Stimulated activated naive CD8-positive, alpha-beta T cell treated with anti-CD3 and anti-CD28 coated beads, Interleukin-15, Interleukin-2, amounts not matched to agents 100 ng/mL and 50 ng/mL, for 24 hours (primary cell): ENCODE results near the gene UQCRHL.
A peak's percentile ranks its signal among the peaks of the same experiment; 100 is the strongest.
"Not testable (repeated sequence)": the region's sequence is repeated elsewhere in the genome, so short reads cannot be mapped to it uniquely, and the experiment has no call there.

ENCODE experiments used
- H3K27ac Mint-ChIP-seq: one replicate; pipeline ENCODE4 v1.8.0; 2021; ENCODE audit warnings: mild to moderate bottlenecking, mixed read lengths
- H3K27me3 Mint-ChIP-seq: one replicate; pipeline ENCODE4 v1.8.0; 2021; ENCODE audit warnings: mixed read lengths
- H3K36me3 Mint-ChIP-seq: one replicate; pipeline ENCODE4 v1.8.0; 2021; ENCODE audit warnings: low read depth, mixed read lengths
- H3K4me1 Mint-ChIP-seq: one replicate; pipeline ENCODE4 v1.8.0; 2021; ENCODE audit warnings: low read depth, mixed read lengths
- H3K4me3 Mint-ChIP-seq: one replicate; pipeline ENCODE4 v1.8.0; 2021; ENCODE audit warnings: mild to moderate bottlenecking, mixed read lengths
- H3K9me3 Mint-ChIP-seq: one replicate; pipeline ENCODE4 v1.8.0; 2021; ENCODE audit warnings: mixed read lengths

UQCRHL gene

GRCh38 chr1:15843826-15844572, 36.5 kb upstream of the UQCRHL start:
- Mint-ChIP-seq H3K4me1 (peaks cover 28% of the 10 kb centered on the region), H3K4me3 (peak overlapping the region; percentile 55), H3K27ac (no peak overlapping the region), H3K9me3 (no peaks in the 10 kb centered on the region), H3K27me3 (no peaks in the 10 kb centered on the region), H3K36me3 (peaks cover 5% of the 10 kb centered on the region)

GRCh38 chr1:15838721-15839120, 31.3 kb upstream of the UQCRHL start:
- H3K4me1 Mint-ChIP-seq = peaks cover 29% of the 10 kb centered on the region
- no peak overlapping the region for H3K4me3 Mint-ChIP-seq
- H3K36me3 Mint-ChIP-seq = no peaks in the 10 kb centered on the region
- H3K27me3 Mint-ChIP-seq = no peaks in the 10 kb centered on the region
- H3K27ac Mint-ChIP-seq = no peak overlapping the region
- H3K9me3 Mint-ChIP-seq = no peaks in the 10 kb centered on the region

- no peaks in the 10 kb centered on the region for H3K9me3 Mint-ChIP-seq
- peaks cover 34% of the 10 kb centered on the region for H3K4me1 Mint-ChIP-seq
- H3K4me3 Mint-ChIP-seq = peak overlapping the region; percentile 71
- no peaks in the 10 kb centered on the region for H3K36me3 Mint-ChIP-seq
- H3K27ac Mint-ChIP-seq = no peak overlapping the region
- no peaks in the 10 kb centered on the region for H3K27me3 Mint-ChIP-seq
These were observed 30.5 kb upstream of the UQCRHL start for GRCh38 chr1:15837931-15838330.

- Mint-ChIP-seq H3K27me3 (no peaks in the 10 kb centered on the region), H3K36me3 (peaks cover under 1% of the 10 kb centered on the region), H3K4me3 (peak overlapping the region; percentile 91), H3K27ac (peak overlapping the region; percentile 98), H3K4me1 (peaks cover 40% of the 10 kb centered on the region), H3K9me3 (no peaks in the 10 kb centered on the region)
These were observed 29.6 kb upstream of the UQCRHL start for GRCh38 chr1:15836772-15837669.

GRCh38 chr1:15836511-15836771, 29.0 kb upstream of the UQCRHL start:
- not testable (repeated sequence) for H3K36me3 Mint-ChIP-seq
- H3K4me1 Mint-ChIP-seq = peaks cover 45% of the 10 kb centered on the region

GRCh38 chr1:15835741-15836510, 28.5 kb upstream of the UQCRHL start:
- Mint-ChIP-seq H3K36me3 (peaks cover 5% of the 10 kb centered on the region), H3K27me3 (no peaks in the 10 kb centered on the region), H3K9me3 (no peaks in the 10 kb centered on the region), H3K27ac (peak overlapping the region; percentile 98), H3K4me1 (peaks cover 46% of the 10 kb centered on the region), H3K4me3 (peak overlapping the region; percentile 91)

More at GRCh38 chr1:15836511-15836771, 29.0 kb upstream of the UQCRHL start:
- Mint-ChIP-seq H3K27ac (peak overlapping the region; percentile 98), H3K4me3 (peak overlapping the region; percentile 91)
- not testable (repeated sequence) for H3K27me3 Mint-ChIP-seq, H3K9me3 Mint-ChIP-seq

GRCh38 chr1:15835205-15835740, 27.8 kb upstream of the UQCRHL start:
- no peaks in the 10 kb centered on the region for H3K9me3 Mint-ChIP-seq
- H3K27me3 Mint-ChIP-seq = no peaks in the 10 kb centered on the region
- peaks cover 5% of the 10 kb centered on the region for H3K36me3 Mint-ChIP-seq
- peak overlapping the region; percentile 98 for H3K27ac Mint-ChIP-seq
- H3K4me1 Mint-ChIP-seq = peaks cover 53% of the 10 kb centered on the region
- peak overlapping the region; percentile 91 for H3K4me3 Mint-ChIP-seq

- peak overlapping the region; percentile 98 for H3K27ac Mint-ChIP-seq
- no peaks in the 10 kb centered on the region for H3K27me3 Mint-ChIP-seq
- peak overlapping the region; percentile 91 for H3K4me3 Mint-ChIP-seq
- peaks cover 5% of the 10 kb centered on the region for H3K36me3 Mint-ChIP-seq
- H3K4me1 Mint-ChIP-seq = peaks cover 60% of the 10 kb centered on the region
- no peaks in the 10 kb centered on the region for H3K9me3 Mint-ChIP-seq
These were observed 27.2 kb upstream of the UQCRHL start for GRCh38 chr1:15834406-15835204.

- peaks cover 60% of the 10 kb centered on the region for H3K4me1 Mint-ChIP-seq
- no peaks in the 10 kb centered on the region for H3K27me3 Mint-ChIP-seq
- H3K9me3 Mint-ChIP-seq = no peaks in the 10 kb centered on the region
- H3K27ac Mint-ChIP-seq = peak overlapping the region; percentile 98
- peaks cover 5% of the 10 kb centered on the region for H3K36me3 Mint-ChIP-seq
- H3K4me3 Mint-ChIP-seq = peak overlapping the region; percentile 91
These were observed 26.5 kb upstream of the UQCRHL start for GRCh38 chr1:15833842-15834405.

- Mint-ChIP-seq H3K27me3 (no peaks in the 10 kb centered on the region), H3K4me3 (peak overlapping the region; percentile 91), H3K36me3 (peaks cover 5% of the 10 kb centered on the region), H3K27ac (peak overlapping the region; percentile 98), H3K4me1 (peaks cover 60% of the 10 kb centered on the region), H3K9me3 (no peaks in the 10 kb centered on the region)
These were observed 25.7 kb upstream of the UQCRHL start for GRCh38 chr1:15833069-15833679.

- H3K36me3 Mint-ChIP-seq = peaks cover 5% of the 10 kb centered on the region
- no peak overlapping the region for H3K27ac Mint-ChIP-seq
- no peak overlapping the region for H3K4me3 Mint-ChIP-seq
- peaks cover 40% of the 10 kb centered on the region for H3K4me1 Mint-ChIP-seq
- H3K27me3 Mint-ChIP-seq = no peaks in the 10 kb centered on the region
- no peaks in the 10 kb centered on the region for H3K9me3 Mint-ChIP-seq
These were observed 22.8 kb upstream of the UQCRHL start for GRCh38 chr1:15830258-15830657.

GRCh38 chr1:15828931-15829330, 21.5 kb upstream of the UQCRHL start:
- H3K36me3 Mint-ChIP-seq, H3K27me3 Mint-ChIP-seq, H3K9me3 Mint-ChIP-seq, H3K4me3 Mint-ChIP-seq, H3K27ac Mint-ChIP-seq: not testable (repeated sequence)
- peaks cover 38% of the 10 kb centered on the region for H3K4me1 Mint-ChIP-seq

GRCh38 chr1:15827567-15827966, 20.1 kb upstream of the UQCRHL start:
- H3K4me1 Mint-ChIP-seq = peaks cover 32% of the 10 kb centered on the region
- not testable (repeated sequence) for H3K27ac Mint-ChIP-seq, H3K4me3 Mint-ChIP-seq, H3K9me3 Mint-ChIP-seq, H3K36me3 Mint-ChIP-seq, H3K27me3 Mint-ChIP-seq
